NCI-H187 (cell line): ENCODE measurements around the gene AFDN.

Source experiments
- DNase-seq, 2 experiments: peaks; one replicate each; lab custom pipeline; 2025; lab: John Stamatoyannopoulos, UW

AFDN gene

GRCh38 chr6:167877994-167878779 lies 51.5 kb downstream of the AFDN start:
- no peak for DNase-seq

GRCh38 chr6:167879612-167880011 lies 52.9 kb downstream of the AFDN start:
- DNase-seq = no peak

DNA sequence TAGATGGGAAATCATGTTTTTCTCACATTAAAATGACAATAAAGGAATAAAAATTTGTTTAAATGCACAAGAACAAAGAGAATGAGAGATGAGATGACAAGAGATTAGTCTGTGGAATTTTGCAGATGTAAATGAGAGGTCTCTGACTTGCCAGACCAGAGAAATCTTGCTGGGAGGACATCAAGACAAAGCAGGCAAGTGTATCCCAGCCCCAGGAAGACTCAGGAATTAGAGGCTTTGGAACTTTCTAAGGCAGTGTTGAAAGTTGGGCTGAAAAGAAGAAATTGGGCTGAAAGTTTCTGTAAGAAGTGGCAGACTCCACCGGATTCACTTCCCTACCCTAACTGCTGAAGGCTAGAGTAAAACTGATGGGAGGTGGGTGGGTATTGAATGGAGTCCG lies 54.6 kb downstream of the AFDN start:
- DNase-seq = no peak

- DNase-seq = no peak
Observed at GRCh38 chr6:167882244-167882643, 55.5 kb downstream of the AFDN start.

- no peak for DNase-seq
Observed at GRCh38 chr6:167888098-167888497, 61.4 kb downstream of the AFDN start.

GRCh38 chr6:167892835-167893815 lies 66.4 kb downstream of the AFDN start:
- DNase-seq = no peak

GRCh38 chr6:167894965-167895364 lies 68.3 kb downstream of the AFDN start:
- DNase-seq = no peak

GRCh38 chr6:167896648-167897047 lies 69.9 kb downstream of the AFDN start:
- DNase-seq = no peak

- DNase-seq = no peak
Observed at GRCh38 chr6:167898673-167899311, 72.1 kb downstream of the AFDN start.

DNA sequence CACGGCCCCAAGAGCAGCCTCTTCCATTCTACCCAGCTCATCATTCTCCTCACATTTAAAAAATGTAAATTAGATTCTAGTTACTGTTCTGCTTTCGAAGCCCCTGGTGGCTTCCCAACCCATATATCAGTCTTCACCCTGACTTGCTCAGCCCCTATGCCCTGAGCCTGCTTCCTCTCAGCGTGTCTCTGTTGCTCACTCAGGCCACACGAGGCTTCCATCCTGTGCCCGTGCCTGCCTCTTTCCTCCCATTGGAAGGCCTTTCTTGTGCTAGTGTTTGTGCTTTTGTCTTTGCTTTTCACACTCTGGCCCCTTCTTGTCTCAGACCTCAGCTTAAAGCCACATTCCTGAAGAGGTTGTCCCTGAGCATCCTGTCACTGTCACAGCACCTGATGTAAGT lies 78.1 kb downstream of the AFDN start:
- DNase-seq = no peak

GRCh38 chr6:167906899-167907298 lies 80.2 kb downstream of the AFDN start:
- DNase-seq = no peak

DNA sequence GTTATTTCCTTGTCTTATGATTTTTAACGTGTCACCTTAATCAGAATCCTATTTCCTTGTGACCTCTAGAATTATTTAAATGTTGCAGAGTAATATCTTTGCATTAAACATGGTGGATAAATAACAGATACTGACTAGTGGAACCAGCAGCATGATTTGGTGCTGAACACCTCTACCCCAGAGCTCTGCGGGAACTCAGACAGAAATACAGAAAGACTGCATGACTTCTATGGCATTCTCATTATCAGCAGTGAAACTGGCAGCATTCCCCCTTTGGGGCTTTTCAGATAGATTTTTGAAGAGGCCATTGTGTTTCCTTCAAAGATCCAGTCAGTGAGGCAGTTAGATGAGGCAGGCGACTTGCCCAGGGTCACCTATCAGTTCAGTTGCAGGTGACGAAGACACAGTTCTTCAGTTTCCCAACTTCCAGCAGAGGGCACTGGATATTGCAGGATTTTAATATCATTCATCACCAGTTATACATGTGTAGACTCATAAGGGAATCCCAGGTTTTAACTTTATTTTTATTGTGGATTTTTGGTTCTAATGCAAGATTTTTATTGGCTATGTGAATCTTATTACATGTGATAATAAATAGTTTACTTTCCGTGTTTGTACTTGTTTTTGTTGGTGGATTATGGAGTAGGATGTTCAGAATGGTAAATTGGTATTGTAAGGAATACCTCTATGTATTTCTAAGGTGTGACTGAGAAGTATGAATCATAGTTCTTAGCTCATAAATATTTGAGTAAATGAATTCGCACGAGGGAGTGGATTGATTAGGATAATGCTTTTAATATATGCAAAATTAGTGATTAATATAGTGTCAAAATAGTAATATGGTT lies 81.3 kb downstream of the AFDN start:
- DNase-seq = no peak

- no peak for DNase-seq
Observed at GRCh38 chr6:167910007-167910406, 83.3 kb downstream of the AFDN start.

DNA sequence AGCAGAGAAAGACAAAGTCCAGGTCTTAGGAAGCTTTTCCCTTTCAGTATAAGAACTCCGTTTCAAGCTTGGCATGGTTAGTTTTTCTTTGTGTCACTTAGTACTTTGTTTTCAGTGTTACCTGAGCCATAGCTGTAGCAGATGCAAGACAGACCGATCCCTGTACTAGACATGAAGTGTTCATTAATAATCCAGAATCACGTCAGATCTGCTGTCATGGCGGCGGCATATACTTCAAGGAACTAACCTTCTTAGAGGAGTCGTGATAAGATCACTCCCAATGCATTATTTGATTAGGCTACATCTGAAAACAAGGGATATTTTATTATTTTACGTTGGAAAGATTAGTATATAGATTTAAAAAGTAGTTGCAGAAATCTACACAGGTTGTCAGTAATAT lies 83.9 kb downstream of the AFDN start:
- no peak for DNase-seq

DNA sequence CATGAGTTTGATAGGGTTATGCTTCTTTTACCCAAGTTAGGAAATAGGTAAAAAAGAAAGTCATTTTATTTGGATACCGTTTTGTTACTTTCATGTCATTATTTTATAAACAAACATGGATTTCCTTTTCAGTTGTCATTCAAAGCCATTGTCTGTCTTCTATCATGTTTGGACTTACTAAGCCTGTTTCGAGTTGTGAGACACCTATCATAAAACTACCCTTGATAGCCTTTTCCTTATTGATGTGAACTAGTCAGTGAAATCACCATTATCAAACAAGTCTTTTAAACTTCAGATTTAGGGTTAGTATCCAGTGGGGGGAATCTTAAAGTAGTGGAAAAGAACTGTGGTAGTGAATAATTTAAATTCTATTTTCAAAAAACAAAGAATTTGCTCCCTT lies 85.8 kb downstream of the AFDN start:
- DNase-seq = no peak

GRCh38 chr6:167913699-167914098 lies 87.0 kb downstream of the AFDN start:
- no peak for DNase-seq

DNA sequence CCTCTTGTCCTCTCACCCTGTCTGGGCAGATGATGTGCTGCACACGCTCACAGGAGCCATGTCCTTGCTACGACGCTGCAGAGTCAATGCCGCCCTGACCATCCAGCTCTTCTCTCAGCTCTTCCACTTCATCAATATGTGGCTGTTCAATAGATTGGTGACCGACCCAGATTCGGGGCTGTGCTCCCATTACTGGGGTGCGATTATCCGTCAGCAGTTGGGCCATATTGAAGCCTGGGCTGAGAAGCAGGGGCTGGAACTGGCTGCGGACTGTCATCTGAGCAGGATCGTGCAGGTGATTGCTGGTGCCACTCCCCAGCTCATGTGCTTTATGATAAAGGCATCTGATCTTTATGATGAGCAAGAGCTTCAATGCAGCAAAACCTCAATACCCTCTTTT lies 88.4 kb downstream of the AFDN start:
- DNase-seq = no peak

DNA sequence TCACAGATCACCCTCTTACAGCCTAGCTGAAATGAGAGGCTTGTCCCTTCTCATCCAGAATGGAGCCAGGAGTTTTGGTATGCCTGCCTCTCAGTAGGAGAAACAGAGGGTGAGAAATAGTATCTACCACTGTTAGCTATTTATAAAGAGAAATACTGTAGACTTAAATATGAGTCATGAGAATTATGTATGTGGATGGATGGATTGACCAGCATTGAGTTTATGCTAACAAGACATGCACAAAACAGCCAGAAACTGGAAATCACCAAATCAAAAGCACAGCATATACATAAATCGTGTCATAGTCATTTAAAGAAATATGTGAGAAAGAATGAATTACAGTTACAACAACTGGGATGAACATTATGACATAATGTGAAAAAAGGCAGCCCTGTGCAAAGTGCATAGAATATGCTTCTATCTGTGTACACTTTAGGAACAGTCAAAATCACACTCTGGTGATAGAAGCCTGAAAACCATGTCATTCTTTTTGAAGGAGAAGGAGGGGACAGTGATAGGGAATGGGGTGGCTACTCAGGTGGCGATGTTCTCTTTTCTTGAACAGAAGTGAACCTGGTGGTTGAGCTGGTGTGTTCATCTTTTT lies 90.9 kb downstream of the AFDN start:
- DNase-seq = no peak

GRCh38 chr6:167918548-167919278 lies 92.0 kb downstream of the AFDN start:
- DNase-seq = no peak

GRCh38 chr6:167919349-167919748 lies 92.6 kb downstream of the AFDN start:
- no peak for DNase-seq

GRCh38 chr6:167920165-167920564 lies 93.5 kb downstream of the AFDN start:
- no peak for DNase-seq
